ENCODE results near the gene ERCC1.

ERCC1 gene

DNA sequence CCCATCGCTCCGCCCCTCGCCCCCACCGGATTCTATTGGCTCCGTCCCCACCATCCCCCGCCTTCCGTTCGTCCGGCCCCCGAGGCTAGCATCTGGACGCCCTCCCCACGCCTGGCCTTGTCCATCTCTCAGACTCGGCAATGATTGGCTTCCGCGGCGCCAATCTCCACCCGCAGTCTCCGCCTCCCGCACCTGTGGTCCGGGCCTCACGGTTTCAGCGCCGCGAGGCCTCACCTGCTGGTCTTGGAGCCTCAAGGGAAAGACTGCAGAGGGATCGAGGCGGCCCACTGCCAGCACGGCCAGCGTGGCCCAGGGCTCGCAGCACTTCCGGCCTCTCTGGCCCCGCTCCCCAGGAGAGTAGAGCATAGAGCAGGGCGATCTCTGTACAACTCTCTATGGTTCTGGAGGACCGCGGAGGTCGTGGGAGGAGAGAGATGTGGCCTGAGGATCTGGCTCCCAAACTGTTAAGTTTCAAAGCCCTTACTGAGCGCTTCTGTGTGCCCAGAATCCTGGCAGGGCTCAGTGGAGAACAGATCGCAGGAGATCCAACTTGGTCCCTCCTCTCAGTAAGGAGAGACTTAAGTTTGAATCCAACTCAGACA is at the start of gene ERCC1:
ERCC1 (minus strand) TSS at position 329 of the 602 bp plus-strand sequence. CDS start 543 bp downstream, outside the sequence.
- H3K4me3 ChIP-seq (ENCODE audit: low read length): peak within 1 kb of the TSS; percentile 69
- H3K9me3 ChIP-seq (ENCODE audit: low read length): no peaks in the 10 kb centered on the region
- peak within 1 kb of the TSS; percentile 76 for H2AFZ ChIP-seq (ENCODE audit: low read depth, low read length)
- H3K27me3 ChIP-seq (ENCODE audit: insufficient read depth, low read length): no peaks in the 10 kb centered on the region
- H3K36me3 ChIP-seq (ENCODE audit: insufficient read depth, low read length): peaks cover 28% of the 10 kb centered on the region
- peaks cover 17% of the 10 kb centered on the region for H3K4me1 ChIP-seq (ENCODE audit: insufficient read depth, low read length)

DNA sequence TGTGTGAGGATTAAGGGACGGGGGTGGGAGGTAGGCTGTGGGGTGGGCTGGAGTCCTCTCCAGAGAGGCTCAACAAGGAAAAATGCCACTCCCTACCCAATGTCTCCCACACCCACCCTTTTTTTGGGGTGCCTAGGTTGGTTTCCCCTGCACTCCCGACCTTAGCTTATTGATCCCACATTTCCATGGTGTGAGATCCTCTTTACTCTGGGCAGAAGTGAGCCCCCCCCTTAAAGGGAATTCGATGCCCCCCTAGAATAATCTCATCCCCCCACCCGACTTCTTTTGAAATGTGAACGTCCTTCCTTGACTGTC is 49.6 kb upstream of the ERCC1 start:
- no peaks in the 10 kb centered on the region for H3K36me3 ChIP-seq (ENCODE audit: insufficient read depth, low read length)
- no peaks in the 10 kb centered on the region for H3K9me3 ChIP-seq (ENCODE audit: low read length)
- H3K4me1 ChIP-seq (ENCODE audit: insufficient read depth, low read length): peaks cover 16% of the 10 kb centered on the region
- no peaks in the 10 kb centered on the region for H3K27me3 ChIP-seq (ENCODE audit: insufficient read depth, low read length)
- no peak overlapping the region for H2AFZ ChIP-seq (ENCODE audit: low read depth, low read length)
- no peak overlapping the region for H3K4me3 ChIP-seq (ENCODE audit: low read length)

DNA sequence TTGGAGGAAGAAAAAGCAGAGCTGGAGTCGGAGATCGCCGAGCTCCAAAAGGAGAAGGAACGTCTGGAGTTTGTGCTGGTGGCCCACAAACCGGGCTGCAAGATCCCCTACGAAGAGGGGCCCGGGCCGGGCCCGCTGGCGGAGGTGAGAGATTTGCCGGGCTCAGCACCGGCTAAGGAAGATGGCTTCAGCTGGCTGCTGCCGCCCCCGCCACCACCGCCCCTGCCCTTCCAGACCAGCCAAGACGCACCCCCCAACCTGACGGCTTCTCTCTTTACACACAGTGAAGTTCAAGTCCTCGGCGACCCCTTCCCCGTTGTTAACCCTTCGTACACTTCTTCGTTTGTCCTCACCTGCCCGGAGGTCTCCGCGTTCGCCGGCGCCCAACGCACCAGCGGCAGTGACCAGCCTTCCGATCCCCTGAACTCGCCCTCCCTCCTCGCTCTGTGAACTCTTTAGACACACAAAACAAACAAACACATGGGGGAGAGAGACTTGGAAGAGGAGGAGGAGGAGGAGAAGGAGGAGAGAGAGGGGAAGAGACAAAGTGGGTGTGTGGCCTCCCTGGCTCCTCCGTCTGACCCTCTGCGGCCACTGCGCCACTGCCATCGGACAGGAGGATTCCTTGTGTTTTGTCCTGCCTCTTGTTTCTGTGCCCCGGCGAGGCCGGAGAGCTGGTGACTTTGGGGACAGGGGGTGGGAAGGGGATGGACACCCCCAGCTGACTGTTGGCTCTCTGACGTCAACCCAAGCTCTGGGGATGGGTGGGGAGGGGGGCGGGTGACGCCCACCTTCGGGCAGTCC is 49.0 kb upstream of the ERCC1 start:
- Histone ChIP-seq H3K9me3 (ENCODE audit: low read length) (no peaks in the 10 kb centered on the region), H3K4me3 (ENCODE audit: low read length) (no peak overlapping the region), H3K4me1 (ENCODE audit: insufficient read depth, low read length) (peaks cover 16% of the 10 kb centered on the region), H2AFZ (ENCODE audit: low read depth, low read length) (no peak overlapping the region), H3K27me3 (ENCODE audit: insufficient read depth, low read length) (no peaks in the 10 kb centered on the region), H3K36me3 (ENCODE audit: insufficient read depth, low read length) (no peaks in the 10 kb centered on the region)

DNA sequence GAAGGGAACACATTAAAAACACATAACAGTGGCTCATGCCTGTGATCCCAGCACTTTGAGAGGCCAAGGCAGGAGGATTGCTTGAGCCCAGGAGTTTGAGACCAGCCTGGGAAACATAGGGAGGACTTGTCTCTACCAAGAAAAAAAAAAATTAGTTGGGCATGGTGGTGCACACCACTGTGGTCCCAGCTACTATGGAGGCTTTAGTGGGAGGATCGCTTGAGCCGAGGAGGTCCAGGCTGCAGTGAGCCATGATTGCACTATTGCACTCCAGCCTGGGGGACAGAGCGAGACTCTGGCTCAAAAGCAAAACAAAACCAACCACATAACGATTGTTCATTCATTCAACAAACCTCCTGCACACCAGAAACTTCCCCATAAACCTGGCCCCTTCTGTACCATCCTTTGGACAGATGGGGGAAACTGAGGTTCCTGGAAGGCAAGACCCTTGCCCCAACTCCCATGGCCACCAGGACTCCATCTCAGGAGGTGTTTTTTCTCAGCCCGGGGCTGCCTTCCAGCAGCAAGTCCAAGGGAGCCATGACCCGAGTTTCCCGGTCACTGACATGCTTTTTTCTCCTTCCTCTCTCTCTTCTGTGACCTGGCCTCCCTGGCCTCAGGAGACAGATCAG is 48.3 kb upstream of the ERCC1 start:
- no peaks in the 10 kb centered on the region for H3K27me3 ChIP-seq (ENCODE audit: insufficient read depth, low read length)
- H3K4me1 ChIP-seq (ENCODE audit: insufficient read depth, low read length): peaks cover 18% of the 10 kb centered on the region
- H2AFZ ChIP-seq (ENCODE audit: low read depth, low read length): no peak overlapping the region
- no peak overlapping the region for H3K4me3 ChIP-seq (ENCODE audit: low read length)
- no peaks in the 10 kb centered on the region for H3K9me3 ChIP-seq (ENCODE audit: low read length)
- H3K36me3 ChIP-seq (ENCODE audit: insufficient read depth, low read length): no peaks in the 10 kb centered on the region

DNA sequence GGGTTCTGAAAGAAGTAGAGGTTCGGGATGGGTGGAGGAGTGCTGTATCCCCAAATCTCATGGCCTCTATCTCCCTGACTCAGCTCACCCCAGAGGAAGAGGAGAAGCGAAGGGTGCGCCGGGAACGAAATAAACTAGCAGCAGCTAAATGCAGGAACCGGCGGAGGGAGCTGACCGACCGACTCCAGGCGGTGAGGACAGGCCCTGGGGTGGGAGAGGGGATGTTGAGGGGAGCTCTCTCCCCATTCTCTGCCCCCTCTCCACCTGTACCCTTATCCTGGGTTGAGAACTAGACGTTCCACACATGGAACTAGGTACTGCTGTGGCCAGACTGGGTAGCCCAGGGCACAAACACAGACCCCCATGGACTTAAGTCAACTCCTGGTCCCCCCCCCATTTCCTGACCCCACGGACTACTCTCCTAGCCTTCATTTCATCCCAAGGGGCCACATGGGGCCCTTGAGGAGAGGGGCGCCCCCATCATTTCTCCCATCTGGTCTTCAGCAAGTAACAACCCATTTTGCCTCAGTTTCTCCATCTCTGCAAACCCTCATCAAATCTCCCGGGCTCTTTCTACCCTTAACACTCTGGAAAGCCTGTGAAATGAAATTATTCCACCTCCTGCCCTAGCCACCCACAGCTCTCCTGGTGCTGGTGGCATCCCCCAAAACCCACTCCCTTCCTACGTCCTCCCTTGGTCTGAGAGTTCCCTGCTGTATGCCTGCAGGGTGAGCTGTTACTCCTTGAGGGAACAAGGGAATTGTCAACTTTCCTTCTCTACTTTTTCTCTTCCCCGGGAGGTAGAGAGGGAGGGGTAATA is 47.6 kb upstream of the ERCC1 start:
- Histone ChIP-seq H3K4me1 (ENCODE audit: insufficient read depth, low read length) (peaks cover 18% of the 10 kb centered on the region), H3K4me3 (ENCODE audit: low read length) (no peak overlapping the region), H2AFZ (ENCODE audit: low read depth, low read length) (no peak overlapping the region), H3K27me3 (ENCODE audit: insufficient read depth, low read length) (no peaks in the 10 kb centered on the region), H3K9me3 (ENCODE audit: low read length) (no peaks in the 10 kb centered on the region), H3K36me3 (ENCODE audit: insufficient read depth, low read length) (no peaks in the 10 kb centered on the region)

DNA sequence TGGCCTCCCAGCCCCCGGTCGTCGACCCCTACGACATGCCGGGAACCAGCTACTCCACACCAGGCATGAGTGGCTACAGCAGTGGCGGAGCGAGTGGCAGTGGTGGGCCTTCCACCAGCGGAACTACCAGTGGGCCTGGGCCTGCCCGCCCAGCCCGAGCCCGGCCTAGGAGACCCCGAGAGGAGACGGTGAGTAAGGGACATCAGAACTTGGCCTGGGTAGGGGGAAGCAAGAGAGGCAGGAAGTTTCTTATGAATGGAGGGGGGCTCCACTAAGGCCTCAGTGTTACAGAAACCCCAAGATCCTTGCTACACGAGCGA is 47.0 kb upstream of the ERCC1 start:
- H3K4me1 ChIP-seq (ENCODE audit: insufficient read depth, low read length): peaks cover 18% of the 10 kb centered on the region
- H3K4me3 ChIP-seq (ENCODE audit: low read length): no peak overlapping the region
- H2AFZ ChIP-seq (ENCODE audit: low read depth, low read length): no peak overlapping the region
- no peaks in the 10 kb centered on the region for H3K9me3 ChIP-seq (ENCODE audit: low read length)
- no peaks in the 10 kb centered on the region for H3K27me3 ChIP-seq (ENCODE audit: insufficient read depth, low read length)
- H3K36me3 ChIP-seq (ENCODE audit: insufficient read depth, low read length): no peaks in the 10 kb centered on the region

DNA sequence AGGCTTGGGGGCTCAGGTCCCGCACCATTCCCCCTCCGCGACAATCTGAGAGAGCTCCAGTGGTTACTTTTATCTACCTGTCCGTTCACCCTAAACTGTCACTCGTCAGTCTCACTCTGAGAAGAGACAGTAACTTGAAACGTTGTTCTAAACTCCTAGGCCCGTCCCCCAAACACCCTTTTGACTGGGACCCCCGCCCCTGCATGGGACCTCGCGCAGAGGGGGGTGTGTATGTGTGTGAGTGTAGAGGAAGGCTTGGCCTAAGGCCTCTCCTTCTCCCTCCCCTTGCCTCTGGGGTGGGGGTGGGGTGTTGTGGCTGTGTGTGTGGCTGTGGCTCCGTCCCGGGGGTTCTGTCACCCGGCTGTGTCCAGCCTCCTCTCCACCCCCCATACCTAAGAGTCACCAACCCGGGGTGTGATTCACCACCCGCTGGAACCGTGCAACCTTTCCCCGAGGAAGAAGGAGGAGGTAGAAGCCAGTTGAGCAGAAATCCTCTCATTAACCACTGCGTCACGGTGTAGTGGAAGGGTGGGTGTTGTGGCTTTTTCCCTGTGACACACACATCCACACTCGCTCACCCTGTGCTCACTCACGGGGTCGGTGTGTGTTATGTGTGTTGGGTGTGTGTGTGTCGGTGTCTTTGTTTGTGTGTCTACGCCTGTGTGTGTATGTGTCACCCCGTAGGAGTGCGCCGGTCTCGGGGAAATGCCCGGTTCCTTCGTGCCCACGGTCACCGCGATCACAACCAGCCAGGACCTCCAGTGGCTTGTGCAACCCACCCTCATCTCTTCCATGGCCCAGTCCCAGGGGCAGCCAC is 46.4 kb upstream of the ERCC1 start:
- peak overlapping the region; percentile 72 for H3K4me3 ChIP-seq (ENCODE audit: low read length)
- H2AFZ ChIP-seq (ENCODE audit: low read depth, low read length): no peak overlapping the region
- H3K9me3 ChIP-seq (ENCODE audit: low read length): no peaks in the 10 kb centered on the region
- H3K27me3 ChIP-seq (ENCODE audit: insufficient read depth, low read length): no peaks in the 10 kb centered on the region
- H3K36me3 ChIP-seq (ENCODE audit: insufficient read depth, low read length): no peaks in the 10 kb centered on the region
- H3K4me1 ChIP-seq (ENCODE audit: insufficient read depth, low read length): peaks cover 18% of the 10 kb centered on the region

DNA sequence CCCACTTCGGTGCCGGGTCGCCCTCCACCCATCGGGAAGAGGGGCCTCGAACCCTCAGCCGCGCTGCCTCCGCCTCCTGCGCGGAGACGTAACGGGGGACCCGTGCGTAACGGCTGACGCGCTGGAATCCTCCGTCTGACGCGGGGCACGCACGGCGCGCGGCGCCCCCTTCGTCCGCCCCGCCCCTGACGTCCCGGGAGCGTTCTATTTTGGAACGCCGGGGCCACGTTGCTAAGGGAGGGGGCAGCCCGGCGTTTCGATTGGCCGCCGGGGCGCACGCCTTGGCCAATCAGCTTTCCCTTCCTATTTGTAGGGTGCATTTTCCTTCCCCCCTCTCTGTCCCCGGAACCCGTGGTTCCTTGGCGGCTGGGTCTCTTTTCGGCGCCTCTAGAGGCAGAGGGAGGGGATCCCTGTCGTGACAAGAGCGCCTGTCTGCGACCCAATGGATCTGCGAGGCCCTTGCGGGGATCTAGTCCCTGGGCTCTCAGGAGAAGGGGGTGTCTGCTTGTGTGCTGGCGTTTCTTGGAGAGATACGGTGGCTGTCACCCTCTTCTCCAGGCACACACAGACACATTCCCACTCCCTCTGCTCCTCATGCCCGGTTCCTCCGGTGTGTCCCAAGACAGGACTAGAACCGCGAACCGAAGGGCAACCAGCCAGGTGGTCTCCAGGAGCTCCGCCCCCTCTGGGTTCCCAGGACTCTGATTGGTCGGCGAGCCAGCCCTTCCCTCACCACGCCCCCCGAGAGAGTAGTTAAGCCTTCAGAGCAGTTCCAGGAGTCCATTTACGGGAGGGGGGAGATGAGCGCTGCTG is 45.6 kb upstream of the ERCC1 start:
- Histone ChIP-seq H3K27me3 (ENCODE audit: insufficient read depth, low read length) (no peaks in the 10 kb centered on the region), H3K4me3 (ENCODE audit: low read length) (peak overlapping the region; percentile 72), H2AFZ (ENCODE audit: low read depth, low read length) (peak overlapping the region; percentile 87), H3K36me3 (ENCODE audit: insufficient read depth, low read length) (no peaks in the 10 kb centered on the region), H3K4me1 (ENCODE audit: insufficient read depth, low read length) (peaks cover 22% of the 10 kb centered on the region), H3K9me3 (ENCODE audit: low read length) (no peaks in the 10 kb centered on the region)

DNA sequence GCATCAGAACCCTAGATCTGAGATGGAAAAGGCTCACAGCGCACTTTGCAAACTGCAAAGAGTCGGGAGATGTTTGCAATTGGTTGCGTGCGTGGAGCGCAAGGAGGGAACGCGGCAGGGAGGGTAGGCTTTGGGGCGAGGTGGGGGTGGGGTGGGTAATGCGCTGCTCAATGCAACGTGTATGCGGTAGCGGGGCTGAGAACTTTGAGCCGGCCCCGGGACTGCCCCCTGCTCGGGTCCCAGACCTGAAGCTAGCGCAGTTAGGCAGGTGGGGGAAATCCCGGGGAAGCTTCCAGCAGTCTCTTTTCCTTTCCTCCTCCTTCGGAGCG is 45.0 kb upstream of the ERCC1 start:
- Histone ChIP-seq H3K4me3 (ENCODE audit: low read length) (peak overlapping the region; percentile 72), H3K4me1 (ENCODE audit: insufficient read depth, low read length) (peaks cover 22% of the 10 kb centered on the region), H3K27me3 (ENCODE audit: insufficient read depth, low read length) (no peaks in the 10 kb centered on the region), H2AFZ (ENCODE audit: low read depth, low read length) (peak overlapping the region; percentile 41), H3K9me3 (ENCODE audit: low read length) (no peaks in the 10 kb centered on the region), H3K36me3 (ENCODE audit: insufficient read depth, low read length) (no peaks in the 10 kb centered on the region)

DNA sequence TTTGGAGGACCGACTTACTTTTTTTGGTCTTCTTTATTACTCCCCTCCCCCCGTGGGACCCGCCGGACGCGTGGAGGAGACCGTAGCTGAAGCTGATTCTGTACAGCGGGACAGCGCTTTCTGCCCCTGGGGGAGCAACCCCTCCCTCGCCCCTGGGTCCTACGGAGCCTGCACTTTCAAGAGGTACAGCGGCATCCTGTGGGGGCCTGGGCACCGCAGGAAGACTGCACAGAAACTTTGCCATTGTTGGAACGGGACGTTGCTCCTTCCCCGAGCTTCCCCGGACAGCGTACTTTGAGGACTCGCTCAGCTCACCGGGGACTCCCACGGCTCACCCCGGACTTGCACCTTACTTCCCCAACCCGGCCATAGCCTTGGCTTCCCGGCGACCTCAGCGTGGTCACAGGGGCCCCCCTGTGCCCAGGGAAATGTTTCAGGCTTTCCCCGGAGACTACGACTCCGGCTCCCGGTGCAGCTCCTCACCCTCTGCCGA is 44.5 kb upstream of the ERCC1 start:
- Histone ChIP-seq H3K27me3 (ENCODE audit: insufficient read depth, low read length) (no peaks in the 10 kb centered on the region), H3K9me3 (ENCODE audit: low read length) (no peaks in the 10 kb centered on the region), H3K4me1 (ENCODE audit: insufficient read depth, low read length) (peaks cover 22% of the 10 kb centered on the region), H3K36me3 (ENCODE audit: insufficient read depth, low read length) (no peaks in the 10 kb centered on the region), H2AFZ (ENCODE audit: low read depth, low read length) (peak overlapping the region; percentile 73), H3K4me3 (ENCODE audit: low read length) (peak overlapping the region; percentile 72)

DNA sequence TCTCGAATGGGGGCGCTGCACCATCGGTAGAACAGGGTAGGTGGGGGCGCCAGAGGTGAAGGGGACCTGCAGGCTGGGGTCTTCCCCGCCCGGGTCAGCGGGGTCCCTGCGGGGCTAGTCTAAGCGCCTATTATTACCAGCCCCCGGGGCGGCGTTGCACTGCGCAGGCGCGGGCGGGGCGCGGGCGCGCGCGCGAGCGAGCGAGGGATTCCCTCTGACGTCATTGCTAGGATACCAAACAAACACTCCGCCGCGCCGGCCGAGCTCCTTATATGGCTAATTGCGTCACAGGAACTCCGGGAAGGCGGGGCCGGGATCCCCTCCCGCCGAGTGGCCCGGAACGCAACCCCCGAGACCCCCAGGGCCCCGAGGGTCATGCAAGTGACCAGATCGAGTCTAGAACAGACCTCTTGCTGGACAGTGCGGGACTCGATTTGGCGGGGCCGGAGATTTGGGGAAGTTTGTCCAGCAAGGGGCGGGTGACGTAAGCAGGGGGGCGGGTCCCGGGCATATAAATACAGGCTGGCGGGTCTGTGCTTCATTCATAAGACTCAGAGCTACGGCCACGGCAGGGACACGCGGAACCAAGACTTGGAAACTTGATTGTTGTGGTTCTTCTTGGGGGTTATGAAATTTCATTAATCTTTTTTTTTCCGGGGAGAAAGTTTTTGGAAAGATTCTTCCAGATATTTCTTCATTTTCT is 43.9 kb upstream of the ERCC1 start, which contains the start of gene FOSB:
FOSB (plus strand) TSS at position 541 of the 703 bp plus-strand sequence. CDS start 591 bp downstream, outside the sequence.
- peak within 1 kb of the TSS; percentile 73 for H2AFZ ChIP-seq (ENCODE audit: low read depth, low read length)
- no peaks in the 10 kb centered on the region for H3K36me3 ChIP-seq (ENCODE audit: insufficient read depth, low read length)
- peak within 1 kb of the TSS; percentile 72 for H3K4me3 ChIP-seq (ENCODE audit: low read length)
- no peaks in the 10 kb centered on the region for H3K27me3 ChIP-seq (ENCODE audit: insufficient read depth, low read length)
- peaks cover 22% of the 10 kb centered on the region for H3K4me1 ChIP-seq (ENCODE audit: insufficient read depth, low read length)
- H3K9me3 ChIP-seq (ENCODE audit: low read length): no peaks in the 10 kb centered on the region
